Smooth muscle cell (in vitro differentiated cells): ENCODE data around the gene HECTD1. TPM values are rescaled to one million over a fixed set of nuclear protein-coding genes. Genes with fewer than 3 reads are reported as not detected.
A peak's percentile ranks its signal among the peaks of the same experiment; 100 is the strongest.

ENCODE experiments used
- DNase-seq: peaks from one replicate; lab custom pipeline; 2025; ENCODE audit not compliant: unreplicated experiment; lab: John Stamatoyannopoulos, UW
- H2AFZ ChIP-seq: fragments of 200-600 bp; sonication (generic); 2 replicates; pipeline ENCODE4 v1.6.0; 2016; ENCODE audit warnings: antibody characterized with exemption, low read depth, mild to moderate bottlenecking
- H3F3A ChIP-seq: fragments of 200-600 bp; sonication (generic); 2 replicates; pipeline ENCODE4 v1.6.0; 2017; ENCODE audit warnings: antibody characterized with exemption, low read depth
- H3K27ac ChIP-seq: fragments of 200-600 bp; sonication (generic); 2 replicates; pipeline ENCODE4 v1.5.1; 2016; ENCODE audit warnings: low read depth, mild to moderate bottlenecking
- H3K27me3 ChIP-seq: fragments of 200-600 bp; sonication (generic); 2 replicates; pipeline ENCODE4 v1.6.1; 2016; ENCODE audit warnings: low read depth, mild to moderate bottlenecking
- H3K36me3 ChIP-seq: fragments of 200-600 bp; sonication (generic); 2 replicates; pipeline ENCODE4 v1.5.1; 2016; ENCODE audit warnings: low read depth
- H3K4me1 ChIP-seq: fragments of 200-600 bp; sonication (generic); 2 replicates; pipeline ENCODE4 v1.5.1; 2016; ENCODE audit warnings: low read depth
- H3K4me2 ChIP-seq: fragments of 200-600 bp; sonication (generic); 2 replicates; pipeline ENCODE4 v1.6.0; 2016; ENCODE audit warnings: mild to moderate bottlenecking
- H3K4me3 ChIP-seq: fragments of 200-600 bp; sonication (generic); 2 replicates; pipeline ENCODE4 v1.5.1; 2016; ENCODE audit warnings: mild to moderate bottlenecking
- H3K79me2 ChIP-seq: fragments of 200-600 bp; sonication (generic); 2 replicates; pipeline ENCODE4 v1.6.0; 2016; ENCODE audit warnings: low read depth, mild to moderate bottlenecking
- H3K9ac ChIP-seq: fragments of 200-600 bp; sonication (generic); 2 replicates; pipeline ENCODE4 v1.6.0; 2016; ENCODE audit warnings: low read depth
- H3K9me3 ChIP-seq: fragments of 200-600 bp; sonication (generic); replicated peaks from 2 replicates; pipeline ENCODE4 v1.5.1; 2016; ENCODE audit warnings: low read depth
- H4K20me1 ChIP-seq: fragments of 200-600 bp; sonication (generic); 2 replicates; pipeline ENCODE4 v1.6.0; 2016; ENCODE audit warnings: low read depth
- CTCF ChIP-seq: fragments of 200-600 bp; sonication (generic); IDR thresholded peaks from 2 replicates; pipeline ENCODE4 v1.5.1; 2017; ENCODE audit warnings: borderline replicate concordance, mild to moderate bottlenecking, antibody characterized with exemption; ENCODE audit not compliant: insufficient read depth, poor library complexity, severe bottlenecking
- WGBS: methylation state at CpG from one replicate; pipeline ENCODE4 v1.1.7; 2016; ENCODE audit warnings: low lambda C conversion rate; 5-methylcytosine and 5-hydroxymethylcytosine counted together
- polyA plus RNA-seq: library from polyadenylated mRNA; unstranded; fragments of >200 nt; fragmentation: Nextera tagmentation; extraction: Ambion mirVana; gene quantifications from 2 replicates; pipeline ENCODE4 v1.2.1, GENCODE V29; 2016
- total RNA-seq: library from RNA; depleted of rRNA; stranded (reverse); fragments of >200 nt; gene quantifications from 2 replicates; pipeline ENCODE4 v1.2.3, GENCODE V29; 2014

HECTD1 gene
- total and polyA plus RNA-seq, 2 experiments from 2014 or later, result 39.3 to 116 TPM

- 100% methylated on average over 1 of the region's 1 CpG for WGBS
- H3K4me3 ChIP-seq, result no peak overlapping the region
These were observed 6.5 kb downstream of the HECTD1 start for GRCh38 chr14:31201111-31201510.

GRCh38 chr14:31200702-31200990 is 6.9 kb downstream of the HECTD1 start:
- 100% methylated on average over 1 of the region's 1 CpG for whole genome bisulfite sequencing
- no peak for DNase-seq

More at GRCh38 chr14:31201111-31201510, 6.5 kb downstream of the HECTD1 start:
- H3K9ac ChIP-seq, result no peak overlapping the region
- H3K79me2 ChIP-seq, result peaks cover 95% of the 10 kb centered on the region
- DNase-seq, result no peak
- no peaks in the 10 kb centered on the region for H3F3A ChIP-seq
- H3K36me3 ChIP-seq, result no peaks in the 10 kb centered on the region
- TF ChIP-seq CTCF, result no peak
- H3K27ac ChIP-seq, result no peak overlapping the region
- H3K27me3 ChIP-seq, result no peaks in the 10 kb centered on the region
- H3K4me2 ChIP-seq, result no peak overlapping the region
- H2AFZ ChIP-seq, result no peak overlapping the region
- H4K20me1 ChIP-seq, result peaks cover 95% of the 10 kb centered on the region
- no peaks in the 10 kb centered on the region for H3K9me3 ChIP-seq
- peaks cover 15% of the 10 kb centered on the region for H3K4me1 ChIP-seq

GRCh38 chr14:31197671-31198070 is 9.9 kb downstream of the HECTD1 start:
- Histone ChIP-seq H3K4me3 (no peak overlapping the region), H4K20me1 (peaks cover 98% of the 10 kb centered on the region), H3F3A (peaks cover 7% of the 10 kb centered on the region), H2AFZ (no peak overlapping the region), H3K27me3 (no peaks in the 10 kb centered on the region), H3K4me2 (no peak overlapping the region), H3K27ac (no peak overlapping the region), H3K36me3 (no peaks in the 10 kb centered on the region), H3K9ac (no peak overlapping the region), H3K4me1 (peaks cover 5% of the 10 kb centered on the region), H3K9me3 (no peaks in the 10 kb centered on the region), H3K79me2 (peaks cover 93% of the 10 kb centered on the region)
- DNase-seq, result no peak
- WGBS, result 91% methylated on average over 1 of the region's 1 CpG
- no peak for TF ChIP-seq CTCF

More at GRCh38 chr14:31200702-31200990, 6.9 kb downstream of the HECTD1 start:
- no peak overlapping the region for H3K4me3 ChIP-seq
- TF ChIP-seq CTCF, result no peak
- no peak overlapping the region for H2AFZ ChIP-seq
- peaks cover 95% of the 10 kb centered on the region for H3K79me2 ChIP-seq
- H3K27me3 ChIP-seq, result no peaks in the 10 kb centered on the region
- H3K4me1 ChIP-seq, result peaks cover 12% of the 10 kb centered on the region
- H3K4me2 ChIP-seq, result no peak overlapping the region
- H4K20me1 ChIP-seq, result peaks cover 95% of the 10 kb centered on the region
- no peak overlapping the region for H3K9ac ChIP-seq
- no peaks in the 10 kb centered on the region for H3K36me3 ChIP-seq
- H3K9me3 ChIP-seq, result no peaks in the 10 kb centered on the region
- H3F3A ChIP-seq, result peaks cover 4% of the 10 kb centered on the region
- no peak overlapping the region for H3K27ac ChIP-seq

- Histone ChIP-seq H3K27me3 (no peaks in the 10 kb centered on the region), H3K4me1 (peaks cover 5% of the 10 kb centered on the region), H2AFZ (no peak overlapping the region), H3K36me3 (no peaks in the 10 kb centered on the region), H3K27ac (peak overlapping the region; percentile 74), H4K20me1 (peaks cover 98% of the 10 kb centered on the region), H3K4me3 (no peak overlapping the region), H3F3A (peaks cover 7% of the 10 kb centered on the region), H3K4me2 (no peak overlapping the region), H3K79me2 (peaks cover 93% of the 10 kb centered on the region), H3K9ac (no peak overlapping the region), H3K9me3 (no peaks in the 10 kb centered on the region)
- DNase-seq, result no peak
- no peak for TF ChIP-seq CTCF
- WGBS, result 92% methylated on average over 8 of the region's 8 CpGs
These were observed 10.6 kb downstream of the HECTD1 start for GRCh38 chr14:31196839-31197492.
